HEK293 (cell line): ENCODE measurements around the gene USHBP1.

Experiments
- CTCF ChIA-PET: fragments of 350-600 bp; formaldehyde crosslinking; extraction: SDS; loops from one replicate; lab custom pipeline; 2021; ENCODE audit warnings: antibody characterized with exemption; lab: Yijun Ruan, JAX
- POLR2A ChIA-PET: fragments of 300-600 bp; formaldehyde crosslinking; extraction: SDS; loops from one replicate; lab custom pipeline; 2020; ENCODE audit warnings: antibody characterized with exemption, inconsistent platforms; lab: Yijun Ruan, JAX
- H3K27ac ChIP-seq: fragments of 200-500 bp; sonication (Bioruptor generic); 2 replicates; pipeline ENCODE4 v1.5.1; 2014; ENCODE audit warnings: low read depth, low read length, control low read depth, inconsistent platforms; ENCODE audit errors: extremely low read depth
- H3K36me3 ChIP-seq, 2 experiments: fragments of 200-500 bp in 1 of 2; sonication (Bioruptor generic) in 1 of 2; 1 replicate in 1 of 2; 2 replicates in 1 of 2; pipeline ENCODE4 v1.5.1; 2014 to 2017; ENCODE audit warnings: inconsistent platforms in 2 of 2, low read length in 2 of 2; ENCODE audit not compliant: control insufficient read depth in 2 of 2, insufficient read depth in 1 of 2
- H3K4me1 ChIP-seq: fragments of 200-500 bp; sonication (Bioruptor generic); 2 replicates; pipeline ENCODE4 v1.5.1; 2014; ENCODE audit warnings: mild to moderate bottlenecking, low read length, inconsistent platforms; ENCODE audit not compliant: control insufficient read depth, insufficient read depth
- H3K4me3 ChIP-seq: 2 replicates; pipeline ENCODE4 v1.5.1; 2011; ENCODE audit warnings: low read depth, mild to moderate bottlenecking, control low read depth, low read length, moderate library complexity
- H3K9me3 ChIP-seq: fragments of 200-500 bp; sonication (Bioruptor generic); 2 replicates; pipeline ENCODE4 v1.5.1; 2014; ENCODE audit warnings: low read depth, low read length, inconsistent platforms; ENCODE audit not compliant: control insufficient read depth, insufficient read depth
- BCL11A ChIP-seq: fragments of 450-650 bp; formaldehyde crosslinking; IDR thresholded peaks from 2 replicates; pipeline ENCODE4 v1.5.1; 2016; ENCODE audit warnings: low read depth, missing biosample characterization, missing genetic modification characterization
- BCL11B ChIP-seq: fragments of 450-650 bp; formaldehyde crosslinking; IDR thresholded peaks from 2 replicates; pipeline ENCODE4 v1.5.1; 2016; ENCODE audit warnings: low read depth, missing biosample characterization, missing genetic modification characterization
- EGR2 ChIP-seq: fragments of 450-650 bp; formaldehyde crosslinking; IDR thresholded peaks from 2 replicates; pipeline ENCODE4 v1.5.1; 2016; ENCODE audit warnings: low read depth, missing biosample characterization, missing genetic modification characterization
- KLF10 ChIP-seq: fragments of 450-650 bp; IDR thresholded peaks from 2 replicates; pipeline ENCODE4 v1.5.1; 2018; ENCODE audit warnings: missing biosample characterization, mild to moderate bottlenecking, missing genetic modification characterization
- MZF1 ChIP-seq: fragments of 450-650 bp; formaldehyde crosslinking; IDR thresholded peaks from 2 replicates; pipeline ENCODE4 v1.5.1; 2017; ENCODE audit warnings: missing biosample characterization, missing genetic modification characterization, borderline replicate concordance
- PRDM2 ChIP-seq: fragments of 450-650 bp; formaldehyde crosslinking; IDR thresholded peaks from 2 replicates; pipeline ENCODE4 v1.5.1; 2016; ENCODE audit warnings: missing biosample characterization, missing genetic modification characterization, borderline replicate concordance
- ZBTB49 ChIP-seq: fragments of 450-650 bp; formaldehyde crosslinking; IDR thresholded peaks from 2 replicates; pipeline ENCODE4 v1.5.1; 2016; ENCODE audit warnings: missing biosample characterization, missing genetic modification characterization, low read depth
- ZNF211 ChIP-seq: fragments of 450-650 bp; formaldehyde crosslinking; IDR thresholded peaks from 2 replicates; pipeline ENCODE4 v1.5.1; 2016; ENCODE audit warnings: low read depth, missing biosample characterization, missing genetic modification characterization
- ZNF24 ChIP-seq: fragments of 450-650 bp; formaldehyde crosslinking; IDR thresholded peaks from 2 replicates; pipeline ENCODE4 v1.5.1; 2016; ENCODE audit warnings: missing biosample characterization, missing genetic modification characterization
- ZNF473 ChIP-seq: fragments of 450-650 bp; formaldehyde crosslinking; IDR thresholded peaks from 2 replicates; pipeline ENCODE4 v1.5.1; 2017; ENCODE audit warnings: missing biosample characterization, missing genetic modification characterization
- ZNF518A ChIP-seq: fragments of 450-650 bp; formaldehyde crosslinking; conservative IDR thresholded peaks from 2 replicates; pipeline ENCODE4 v1.5.1; 2016; ENCODE audit warnings: low read depth, missing biosample characterization, missing genetic modification characterization
- ZNF548 ChIP-seq: fragments of 450-650 bp; formaldehyde crosslinking; IDR thresholded peaks from 2 replicates; pipeline ENCODE4 v1.5.1; 2016; ENCODE audit warnings: missing biosample characterization, missing genetic modification characterization
- ZNF621 ChIP-seq: fragments of 450-650 bp; formaldehyde crosslinking; IDR thresholded peaks from 2 replicates; pipeline ENCODE4 v1.5.1; 2017; ENCODE audit warnings: missing biosample characterization, missing genetic modification characterization
- ZNF623 ChIP-seq: fragments of 450-650 bp; formaldehyde crosslinking; IDR thresholded peaks from 2 replicates; pipeline ENCODE4 v1.5.1; 2016; ENCODE audit warnings: missing biosample characterization, missing genetic modification characterization
- ZNF629 ChIP-seq: fragments of 450-650 bp; formaldehyde crosslinking; IDR thresholded peaks from 2 replicates; pipeline ENCODE4 v1.5.1; 2017; ENCODE audit warnings: missing biosample characterization, missing genetic modification characterization
- ZNF645 ChIP-seq: fragments of 450-650 bp; formaldehyde crosslinking; IDR thresholded peaks from 2 replicates; pipeline ENCODE4; 2016; ENCODE audit warnings: missing biosample characterization, missing genetic modification characterization
- ZNF654 ChIP-seq: fragments of 450-650 bp; formaldehyde crosslinking; IDR thresholded peaks from 2 replicates; pipeline ENCODE4 v1.5.1; 2016; ENCODE audit warnings: low read depth, missing biosample characterization, missing genetic modification characterization
- ZNF747 ChIP-seq: fragments of 450-650 bp; formaldehyde crosslinking; IDR thresholded peaks from 2 replicates; pipeline ENCODE4 v1.5.1; 2016; ENCODE audit warnings: missing biosample characterization, missing genetic modification characterization
- ZSCAN4 ChIP-seq: fragments of 450-650 bp; formaldehyde crosslinking; IDR thresholded peaks from 2 replicates; pipeline ENCODE4 v1.5.1; 2017; ENCODE audit warnings: missing biosample characterization, missing genetic modification characterization

Gene USHBP1

GRCh38 chr19:17264641-17264979, at the start of gene USHBP1:
Gene USHBP1 (minus strand): TSS chr19:17264745. CDS start chr19:17264299, 446 bp downstream.
- Histone ChIP-seq H3K9me3 (no peaks in the 10 kb centered on the region), H3K4me3 (no peak within 1 kb of the TSS), H3K36me3 (peaks cover 4 to 5% of the 10 kb centered on the region in 2 experiments; a peak in 2 of 3 replicates), H3K4me1 (no peaks in the 10 kb centered on the region), H3K27ac (no peak within 1 kb of the TSS)
- CTCF ChIA-PET: interaction anchor here (0.6 to 5.5 kb wide), 5 partner anchors 8 to 71 kb away, joined by 3 to 37 read pairs (median 5); partner anchors contain the start of genes ANKLE1 and USE1
- POLR2A ChIA-PET: interaction anchor here (1.0 kb wide), 1 partner anchor 49 kb away, joined by 3 read pairs; the partner anchor contains the start of gene USE1
- no peak for TF ChIP-seq ZNF645
- no peak for TF ChIP-seq ZNF654
- TF ChIP-seq MZF1 (tag by site-specific recombination): no peak

GRCh38 chr19:17314007-17314593, 49.6 kb upstream of the USHBP1 start:
- Histone ChIP-seq H3K36me3 (peaks cover 3 to 49% of the 10 kb centered on the region in 2 experiments; a peak in 2 of 3 replicates), H3K27ac (no peak overlapping the region), H3K4me3 (no peak overlapping the region), H3K9me3 (no peaks in the 10 kb centered on the region), H3K4me1 (no peaks in the 10 kb centered on the region)
- POLR2A ChIA-PET: no interaction called here
- CTCF ChIA-PET: interaction anchor here (0.7 kb wide), 1 partner anchor 80 kb away, joined by 3 read pairs; no protein-coding TSS in a partner anchor
- TF ChIP-seq ZSCAN4 (tag by site-specific recombination) (no peak), ZNF518A (tag by site-specific recombination) (no peak), KLF10 (tag by site-specific recombination) (no peak), ZNF747 (tag by site-specific recombination) (no peak), ZNF473 (tag by site-specific recombination) (no peak), EGR2 (no peak), BCL11A (no peak), ZNF211 (tag by site-specific recombination) (no peak), PRDM2 (no peak), BCL11B (tag by site-specific recombination) (no peak), ZBTB49 (tag by site-specific recombination) (no peak), ZNF24 (tag by site-specific recombination) (no peak), ZNF629 (tag by site-specific recombination) (no peak), ZNF623 (no peak), ZNF621 (no peak), ZNF548 (tag by site-specific recombination) (no peak)
